HFF-Myc (cell line): ENCODE results near the gene COL4A1.

Source experiments
- DNase-seq: peaks from one replicate; pipeline ENCODE4 v3.0.0-alpha.2; 2011; ENCODE audit warnings: low read depth; ENCODE audit errors: extremely low read depth
- H3K4me3 ChIP-seq: replicated peaks from 2 replicates; pipeline ENCODE4 v1.5.1; 2011; ENCODE audit warnings: low read depth, mild to moderate bottlenecking, control low read depth, low read length
- CTCF ChIP-seq: IDR thresholded peaks from 2 replicates; pipeline ENCODE4 v1.5.1; 2012; ENCODE audit warnings: mild to moderate bottlenecking, low read depth, low read length, control low read depth; ENCODE audit errors: missing control alignments

Gene COL4A1

GRCh38 chr13:110351636-110352420, 44.9 kb upstream of the COL4A1 start:
- TF ChIP-seq CTCF = no peak
- no peak for DNase-seq

GRCh38 chr13:110350509-110350908, 43.6 kb upstream of the COL4A1 start:
- DNase-seq = no peak
- TF ChIP-seq CTCF = no peak
- H3K4me3 ChIP-seq = no peak overlapping the region

More at GRCh38 chr13:110351636-110352420, 44.9 kb upstream of the COL4A1 start:
- no peak overlapping the region for H3K4me3 ChIP-seq

GRCh38 chr13:110350049-110350448, 43.1 kb upstream of the COL4A1 start:
- no peak for DNase-seq
- TF ChIP-seq CTCF = no peak
- H3K4me3 ChIP-seq = no peak overlapping the region

- no peak for DNase-seq
- TF ChIP-seq CTCF = no peak
- H3K4me3 ChIP-seq = no peak overlapping the region
Observed at GRCh38 chr13:110349239-110349638, 42.3 kb upstream of the COL4A1 start.

- no peak overlapping the region for H3K4me3 ChIP-seq
- no peak for DNase-seq
- TF ChIP-seq CTCF = no peak
Observed at GRCh38 chr13:110348309-110349105, 41.5 kb upstream of the COL4A1 start.

- no peak overlapping the region for H3K4me3 ChIP-seq
- no peak for DNase-seq
- TF ChIP-seq CTCF = no peak
Observed at GRCh38 chr13:110347535-110348308, 40.8 kb upstream of the COL4A1 start.
